SK-N-SH (cell line): ENCODE results near the gene PPP1R14C. TPM values are rescaled to one million over a fixed set of nuclear protein-coding genes. Genes with fewer than 3 reads are reported as not detected.

Source experiments
- CTCF ChIA-PET: fragments of 300-600, 350-600 bp; formaldehyde crosslinking; extraction: SDS; loops from one replicate; lab custom pipeline; 2021; lab: Yijun Ruan, JAX
- POLR2A ChIA-PET: fragments of 350-600 bp; sonication (Branson Sonifier 250); formaldehyde crosslinking; extraction: SDS; loops from one replicate; lab custom pipeline; 2020; ENCODE audit warnings: antibody characterized with exemption, inconsistent platforms; lab: Yijun Ruan, JAX
- DNase-seq: peaks from one replicate; pipeline ENCODE4 v3.0.0; 2012
- H2AFZ ChIP-seq: fragments of 200-600 bp; sonication (generic); 2 replicates; pipeline ENCODE4 v1.8.1; 2016; ENCODE audit warnings: antibody characterized with exemption, mild to moderate bottlenecking, low read depth
- H3F3A ChIP-seq: fragments of 200-600 bp; sonication (generic); replicated peaks from 2 replicates; pipeline ENCODE3; 2016; ENCODE audit warnings: antibody characterized with exemption, mild to moderate bottlenecking; ENCODE audit not compliant: insufficient read depth
- H3K27ac ChIP-seq, 2 experiments: fragments of 200-500 bp in 1 of 2; fragments of 200-600 bp in 1 of 2; sonication (Bioruptor generic) in 1 of 2; sonication (generic), shearing (Covaris generic) in 1 of 2; 2 replicates each; pipeline versions ENCODE4 v1.5.1 to v1.6.1; 2014 to 2016; ENCODE audit warnings: low read depth in 2 of 2, inconsistent platforms in 1 of 2, low read length in 1 of 2, mild to moderate bottlenecking in 1 of 2, mixed read lengths in 1 of 2
- H3K27me3 ChIP-seq: fragments of 200-600 bp; sonication (generic), shearing (Covaris generic); 2 replicates; pipeline ENCODE4 v1.6.1; 2016; ENCODE audit warnings: mixed run types; ENCODE audit not compliant: insufficient read depth
- H3K36me3 ChIP-seq, 2 experiments: fragments of 200-500 bp in 1 of 2; fragments of 200-600 bp in 1 of 2; sonication (Bioruptor generic) in 1 of 2; sonication (generic) in 1 of 2; replicated peaks in 1 of 2; 2 replicates each; pipeline versions ENCODE3 to v1.5.1; 2014 to 2016; ENCODE audit warnings: low read length in 1 of 2, mild to moderate bottlenecking in 1 of 2; ENCODE audit not compliant: insufficient read depth in 2 of 2, control insufficient read depth in 1 of 2
- H3K4me1 ChIP-seq, 2 experiments: fragments of 200-500 bp in 1 of 2; fragments of 200-600 bp in 1 of 2; sonication (Bioruptor generic) in 1 of 2; sonication (generic), shearing (Covaris generic) in 1 of 2; 2 replicates each; pipeline versions ENCODE4 v1.5.1 to v1.6.1; 2014 to 2016; ENCODE audit warnings: low read depth in 1 of 2, low read length in 1 of 2, mixed run types in 1 of 2; ENCODE audit not compliant: insufficient read depth in 2 of 2, control insufficient read depth in 1 of 2
- H3K4me2 ChIP-seq: fragments of 200-600 bp; sonication (generic), shearing (Covaris generic); 2 replicates; pipeline ENCODE4 v1.6.1; 2017; ENCODE audit warnings: mixed run types
- H3K4me3 ChIP-seq, 2 experiments: fragments of 200-500 bp in 1 of 2; fragments of 200-600 bp in 1 of 2; sonication (Bioruptor generic) in 1 of 2; sonication (generic), shearing (Covaris generic) in 1 of 2; 2 replicates each; pipeline versions ENCODE4 v1.5.1 to v1.8.1; 2014 to 2016; ENCODE audit warnings: low read depth in 2 of 2, inconsistent platforms in 1 of 2, low read length in 1 of 2, mild to moderate bottlenecking in 1 of 2, mixed read lengths in 1 of 2, moderate library complexity in 1 of 2
- H3K79me2 ChIP-seq: fragments of 200-600 bp; sonication (generic); 2 replicates; pipeline ENCODE4 v1.8.1; 2017; ENCODE audit warnings: mild to moderate bottlenecking; ENCODE audit not compliant: insufficient read depth
- H3K9ac ChIP-seq: fragments of 200-600 bp; sonication (generic); 2 replicates; pipeline ENCODE4 v1.6.1; 2017; ENCODE audit warnings: mixed run types
- H3K9me2 ChIP-seq: fragments of 200-600 bp; sonication (generic); 2 replicates; pipeline ENCODE4 v1.6.1; 2017; ENCODE audit warnings: mixed run types
- H3K9me3 ChIP-seq: fragments of 200-600 bp; sonication (generic); 2 replicates; pipeline ENCODE4 v1.6.1; 2017; ENCODE audit warnings: mixed run types, mild to moderate bottlenecking, moderate library complexity
- H4K20me1 ChIP-seq: fragments of 200-600 bp; sonication (generic); 2 replicates; pipeline ENCODE4 v1.6.1; 2017; ENCODE audit warnings: mild to moderate bottlenecking, mixed run types; ENCODE audit not compliant: insufficient read depth
- CTCF ChIP-seq: fragments of 200-600 bp; sonication (generic); IDR thresholded peaks from 2 replicates; pipeline ENCODE4 v1.6.1; 2017; ENCODE audit warnings: antibody characterized with exemption, mild to moderate bottlenecking, moderate library complexity
- ELF1 ChIP-seq: IDR thresholded peaks from 2 replicates; pipeline ENCODE4 v1.4.0; 2012
- EZH2phosphoT487 ChIP-seq: fragments of 200-600 bp; sonication (generic); IDR thresholded peaks from 2 replicates; pipeline ENCODE4 v1.6.1; 2017; ENCODE audit warnings: low read depth, mixed run types, mild to moderate bottlenecking, antibody characterized with exemption, moderate library complexity, borderline replicate concordance
- GABPA ChIP-seq: IDR thresholded peaks from 2 replicates; pipeline ENCODE4 v1.4.0; 2012; ENCODE audit warnings: low read depth, mild to moderate bottlenecking
- IRF3 ChIP-seq: fragments of 150-350 bp; IDR thresholded peaks from 2 replicates; pipeline ENCODE4 v1.6.1; 2016; ENCODE audit warnings: mild to moderate bottlenecking, low read depth, low read length
- MAX ChIP-seq: IDR thresholded peaks from 2 replicates; pipeline ENCODE4 v1.4.0; 2012; ENCODE audit warnings: low read depth
- POLR2AphosphoS5 ChIP-seq: IDR thresholded peaks from 2 replicates; pipeline ENCODE4 v1.6.1; 2012; ENCODE audit warnings: low read depth, low read length
- RCOR1 ChIP-seq: fragments of 150-350 bp; IDR thresholded peaks from 2 replicates; pipeline ENCODE4 v1.6.1; 2017; ENCODE audit warnings: antibody characterized with exemption, low read length
- RXRA ChIP-seq: IDR thresholded peaks from 2 replicates; pipeline ENCODE4 v1.4.0; 2012; ENCODE audit warnings: low read depth, mild to moderate bottlenecking, borderline replicate concordance
- SIN3A ChIP-seq: IDR thresholded peaks from 2 replicates; pipeline ENCODE4 v1.6.1; 2012; ENCODE audit warnings: low read depth, mild to moderate bottlenecking, low read length, moderate library complexity, borderline replicate concordance
- SMC3 ChIP-seq: IDR thresholded peaks from 2 replicates; pipeline ENCODE4 v1.6.1; 2012; ENCODE audit warnings: low read depth, low read length, improper control_type of control experiment
- USF2 ChIP-seq: fragments of 150-350 bp; IDR thresholded peaks from 2 replicates; pipeline ENCODE4 v1.6.1; 2017; ENCODE audit warnings: antibody characterized with exemption, low read length, low read depth, borderline replicate concordance
- YY1 ChIP-seq: IDR thresholded peaks from 2 replicates; pipeline ENCODE4 v1.4.0; 2012; ENCODE audit warnings: low read depth, mild to moderate bottlenecking
- WGBS: methylation state at CpG from one replicate; pipeline ENCODE4 v1.1.6; 2017; ENCODE audit warnings: low lambda C conversion rate; 5-methylcytosine and 5-hydroxymethylcytosine counted together
- polyA plus RNA-seq, 3 experiments: library from polyadenylated mRNA; depleted of rRNA; stranded (reverse); fragments of >200 nt; gene quantifications; 2 replicates each; pipeline ENCODE4 v1.2.3, GENCODE V29; 2012

PPP1R14C gene
- polyA plus RNA-seq, 1 of the 3 experiments (the other 2 are of a cell fraction) = not detected

- TF ChIP-seq ELF1 = no peak
- TF ChIP-seq POLR2AphosphoS5 = no peak
- no peak for TF ChIP-seq RCOR1
- TF ChIP-seq EZH2phosphoT487 = no peak
- TF ChIP-seq MAX = no peak
These were observed 140.0 kb downstream of the PPP1R14C start (continued) for GRCh38 chr6:150282806-150283205.

- no peak for TF ChIP-seq IRF3
- TF ChIP-seq GABPA = no peak
- TF ChIP-seq YY1 = no peak
- no peak for TF ChIP-seq RCOR1
- TF ChIP-seq MAX = no peak
- TF ChIP-seq USF2 = no peak
- TF ChIP-seq ELF1 = no peak
- no peak for TF ChIP-seq RXRA
- no peak for TF ChIP-seq POLR2AphosphoS5
- no peak for TF ChIP-seq CTCF
- TF ChIP-seq SIN3A = no peak
- TF ChIP-seq SMC3 = no peak
- H3K36me3 ChIP-seq = no peaks in the 10 kb centered on the region
- no peaks in the 10 kb centered on the region for H4K20me1 ChIP-seq
- 23% methylated on average over 2 of the region's 2 CpGs for WGBS
- H3K4me1 ChIP-seq = no peaks in the 10 kb centered on the region
- H3K4me3 ChIP-seq = no peak overlapping the region
- ChIA-PET CTCF (no interaction called here), POLR2A (no interaction called here)
- no peak overlapping the region for H3K9ac ChIP-seq
- no peaks in the 10 kb centered on the region for H3K9me2 ChIP-seq
- no peaks in the 10 kb centered on the region for H3F3A ChIP-seq
- H3K27ac ChIP-seq = no peak overlapping the region
- H3K4me2 ChIP-seq = no peak overlapping the region
- no peak for DNase-seq
- no peaks in the 10 kb centered on the region for H3K79me2 ChIP-seq
- H2AFZ ChIP-seq = no peak overlapping the region
- H3K9me3 ChIP-seq = no peaks in the 10 kb centered on the region
- H3K27me3 ChIP-seq = peaks cover 4% of the 10 kb centered on the region; the same call in 1 of the 2 replicates
These were observed 143.6 kb downstream of the PPP1R14C start for GRCh38 chr6:150286460-150286859.
